VCaP (cell line): ENCODE measurements around the gene TRIM8.
"Not testable (repeated sequence)": the region's sequence is repeated elsewhere in the genome, so short reads cannot be mapped to it uniquely, and the experiment has no call there.

ENCODE experiments used
- H3K27ac ChIP-seq: fragments of 450-650 bp; 2 replicates; pipeline ENCODE4 v1.5.1; 2017
- CTCF ChIP-seq: fragments of 450-650 bp; conservative IDR thresholded peaks from 2 replicates; pipeline ENCODE4 v1.5.1; 2017; ENCODE audit warnings: mild to moderate bottlenecking, moderate library complexity

TRIM8 gene

GRCh38 chr10:102681696-102682095 lies 37.4 kb downstream of the TRIM8 start:
- no peak for TF ChIP-seq CTCF

GRCh38 chr10:102682416-102682815 lies 38.1 kb downstream of the TRIM8 start:
- H3K27ac ChIP-seq: no peak overlapping the region

More at GRCh38 chr10:102681696-102682095, 37.4 kb downstream of the TRIM8 start:
- H3K27ac ChIP-seq: no peak overlapping the region

GRCh38 chr10:102682981-102683380 lies 38.7 kb downstream of the TRIM8 start:
- TF ChIP-seq CTCF: no peak
- H3K27ac ChIP-seq: no peak overlapping the region

More at GRCh38 chr10:102682416-102682815, 38.1 kb downstream of the TRIM8 start:
- TF ChIP-seq CTCF: no peak

GRCh38 chr10:102683736-102684135 lies 39.5 kb downstream of the TRIM8 start:
- no peak overlapping the region for H3K27ac ChIP-seq
- TF ChIP-seq CTCF: no peak

- no peak overlapping the region for H3K27ac ChIP-seq
- TF ChIP-seq CTCF: no peak
Observed at GRCh38 chr10:102691285-102692066, 47.2 kb downstream of the TRIM8 start.

GRCh38 chr10:102695401-102695800 lies 51.1 kb downstream of the TRIM8 start:
- H3K27ac ChIP-seq: not testable (repeated sequence)

- TF ChIP-seq CTCF: no peak
- H3K27ac ChIP-seq: no peak overlapping the region
Observed at GRCh38 chr10:102696736-102697135, 52.5 kb downstream of the TRIM8 start.

- TF ChIP-seq CTCF: no peak
- H3K27ac ChIP-seq: no peak overlapping the region
Observed at GRCh38 chr10:102698894-102699293, 54.6 kb downstream of the TRIM8 start.
